ENCODE results near the gene SMC1B. TPM values are rescaled to one million over a fixed set of nuclear protein-coding genes. Genes with fewer than 3 reads are reported as not detected.
A peak's percentile ranks its signal among the peaks of the same experiment; 100 is the strongest.

Gene SMC1B
- total RNA-seq, 1 donor from 2014 or later: not detected

DNA sequence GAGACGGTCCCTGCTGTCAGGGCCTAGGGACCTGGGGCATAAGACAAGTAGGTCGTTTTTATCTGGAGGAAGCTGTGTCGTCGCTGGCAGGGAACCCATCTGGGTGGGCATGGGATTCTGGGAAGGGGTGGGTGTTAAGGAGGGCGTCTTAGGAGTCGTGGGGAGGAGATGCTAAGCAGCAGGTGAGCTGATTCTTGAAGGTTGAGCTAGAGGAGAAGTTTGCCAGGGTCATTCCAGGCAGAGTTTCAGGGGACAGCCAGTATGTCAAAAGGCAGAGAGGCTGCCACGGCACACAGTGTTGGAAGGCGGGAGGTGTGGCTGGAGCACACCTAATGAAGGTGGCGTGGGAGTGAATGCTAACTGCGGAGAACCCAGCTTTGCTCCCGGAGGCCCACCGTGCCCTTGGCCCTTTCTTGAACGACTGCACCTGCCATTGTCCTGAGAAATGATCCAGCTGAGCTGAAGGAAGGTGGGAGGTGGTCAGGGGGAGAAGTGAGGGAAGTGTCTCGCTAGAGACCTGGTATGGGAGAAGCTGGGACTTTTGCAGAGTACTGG, 102.3 kb downstream of the SMC1B start:
- intact Hi-C loops (cut with micrococcal nuclease): no loop called here
- Histone ChIP-seq H3K9me3 (replicated peaks) (no peaks in the 10 kb centered on the region), H3K27me3 (ENCODE audit: low read depth) (no peaks in the 10 kb centered on the region), H3K4me3 (peak overlapping the region; percentile 97), H3K36me3 (no peaks in the 10 kb centered on the region), H3K4me1 (peaks cover 44% of the 10 kb centered on the region), H3K27ac (replicated peaks) (peak overlapping the region; percentile 88)
- no peak for TF ChIP-seq CTCF (IDR thresholded peaks at IDR 0.05; ENCODE audit: borderline replicate concordance)
- no peak for DNase-seq

DNA sequence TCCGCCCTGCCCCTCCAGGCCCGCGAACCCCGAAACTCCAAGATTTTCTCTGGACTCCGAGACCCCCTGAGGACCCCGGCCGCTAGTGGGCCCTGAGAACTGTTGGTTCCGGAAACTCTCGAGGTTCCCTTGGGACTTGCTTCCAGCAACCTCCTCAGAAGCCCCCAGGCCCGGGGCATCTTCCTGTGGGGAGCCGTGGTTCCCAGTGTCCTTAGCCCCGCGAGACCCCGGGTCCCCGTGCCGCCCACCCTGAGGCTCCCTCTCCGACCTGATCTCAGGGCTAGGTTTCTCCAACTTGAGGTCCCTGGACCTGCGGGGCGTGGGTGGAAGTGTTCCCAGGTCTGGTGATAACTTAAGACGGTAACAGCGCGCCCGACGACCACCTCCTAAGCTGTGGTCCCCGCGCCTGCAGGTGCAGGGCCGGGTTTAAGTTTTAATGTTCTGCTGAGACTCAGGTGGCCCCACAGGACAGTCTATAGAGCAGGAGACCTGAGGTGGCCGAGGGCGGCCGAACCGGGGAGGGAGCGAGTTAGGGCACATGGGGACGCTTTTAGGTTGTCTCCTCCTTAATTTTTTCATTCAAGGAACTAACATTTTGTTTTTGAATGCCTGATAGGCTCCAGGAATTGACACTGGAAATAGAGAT, 102.9 kb downstream of the SMC1B start:
- TF ChIP-seq CTCF (IDR thresholded peaks at IDR 0.05; ENCODE audit: borderline replicate concordance): no peak
- Histone ChIP-seq H3K36me3 (no peaks in the 10 kb centered on the region), H3K27ac (replicated peaks) (peak overlapping the region; percentile 88), H3K9me3 (replicated peaks) (no peaks in the 10 kb centered on the region), H3K27me3 (ENCODE audit: low read depth) (no peaks in the 10 kb centered on the region), H3K4me1 (peaks cover 43% of the 10 kb centered on the region), H3K4me3 (peak overlapping the region; percentile 97)
- no peak for DNase-seq
- intact Hi-C loops (cut with micrococcal nuclease): no loop called here

- peak; percentile 34 for TF ChIP-seq CTCF (IDR thresholded peaks at IDR 0.05; ENCODE audit: borderline replicate concordance)
- DNase-seq: peak; percentile 93
- H3K4me1 ChIP-seq: peaks cover 41% of the 10 kb centered on the region
- no peaks in the 10 kb centered on the region for H3K9me3 ChIP-seq (replicated peaks)
- intact Hi-C loops (cut with micrococcal nuclease): no loop called here
- H3K27me3 ChIP-seq (ENCODE audit: low read depth): no peaks in the 10 kb centered on the region
- H3K36me3 ChIP-seq: no peaks in the 10 kb centered on the region
- peak within 1 kb of the TSS; percentile 97 for H3K4me3 ChIP-seq
- H3K27ac ChIP-seq (replicated peaks): peak within 1 kb of the TSS; percentile 88
Observed at GRCh38 chr22:45309422-45310227, 103.8 kb downstream of the SMC1B start, which contains the start of gene FAM118A. Gene FAM118A (plus strand): TSS chr22:45309934. CDS start chr22:45322380, 12,446 bp downstream.

- peak overlapping the region; percentile 88 for H3K27ac ChIP-seq (replicated peaks)
- H3K9me3 ChIP-seq (replicated peaks): no peaks in the 10 kb centered on the region
- no peak for TF ChIP-seq CTCF (IDR thresholded peaks at IDR 0.05; ENCODE audit: borderline replicate concordance)
- H3K27me3 ChIP-seq (ENCODE audit: low read depth): no peaks in the 10 kb centered on the region
- DNase-seq: no peak
- H3K4me3 ChIP-seq: peak overlapping the region; percentile 97
- H3K36me3 ChIP-seq: no peaks in the 10 kb centered on the region
- intact Hi-C loops (cut with micrococcal nuclease): no loop called here
- peaks cover 35% of the 10 kb centered on the region for H3K4me1 ChIP-seq
Observed at GRCh38 chr22:45308957-45309421, 104.4 kb downstream of the SMC1B start.

DNA sequence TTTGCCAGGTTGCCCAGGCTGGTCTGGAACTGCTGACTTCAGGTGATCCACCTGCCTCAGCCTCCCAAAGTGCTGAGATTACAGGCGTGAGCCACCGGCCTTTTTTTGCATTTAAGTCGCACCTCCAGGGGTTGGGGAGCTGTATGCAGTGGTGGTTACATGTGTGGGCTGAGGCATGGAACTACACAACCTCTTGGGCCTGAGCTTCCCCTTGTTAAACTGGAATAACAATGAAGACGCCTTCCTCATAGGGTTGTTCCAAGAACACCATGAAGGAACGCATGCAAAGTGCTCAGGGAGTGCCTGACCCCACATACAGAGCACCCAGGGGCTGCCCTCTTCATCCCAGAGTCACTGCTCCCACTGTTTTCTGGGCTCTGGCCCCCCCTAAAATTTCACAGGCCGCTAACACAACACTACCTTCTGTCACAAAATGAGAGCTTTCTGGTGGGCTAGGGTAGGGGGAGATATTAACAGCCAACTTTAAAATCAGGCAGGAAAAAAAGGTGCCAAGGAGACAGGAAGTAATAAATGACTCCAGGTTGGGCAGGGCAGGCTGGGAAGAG, 104.9 kb downstream of the SMC1B start:
- intact Hi-C loops (cut with micrococcal nuclease): no loop called here
- Histone ChIP-seq H3K36me3 (no peaks in the 10 kb centered on the region), H3K4me1 (peaks cover 30% of the 10 kb centered on the region), H3K27ac (replicated peaks) (no peak overlapping the region), H3K9me3 (replicated peaks) (no peaks in the 10 kb centered on the region), H3K4me3 (no peak overlapping the region), H3K27me3 (ENCODE audit: low read depth) (no peaks in the 10 kb centered on the region)
- no peak for TF ChIP-seq CTCF (IDR thresholded peaks at IDR 0.05; ENCODE audit: borderline replicate concordance)
- DNase-seq: no peak
